ENCODE data around the gene CLN5. TPM values are rescaled to one million over a fixed set of nuclear protein-coding genes. Genes with fewer than 3 reads are reported as not detected.

The CLN5 gene
- total and polyA plus RNA-seq, 2 of the 13 experiments (the other 11 are each of a cell fraction or from before 2014, with no cell fraction given), result 10.1 to 13.7 TPM

GRCh38 chr13:76955661-76956060, 36.2 kb upstream of the CLN5 start:
- no peaks in the 10 kb centered on the region for H3K79me2 ChIP-seq (ENCODE audit: insufficient read depth, low read length)
- intact Hi-C loops (cut with micrococcal nuclease; ENCODE audit: unreplicated experiment), result no loop called here
- no peak for TF ChIP-seq ZBTB26 (CRISPR knock-in tag; IDR thresholded peaks at IDR 0.05; ENCODE audit: borderline replicate concordance)
- TF ChIP-seq SMARCC2 (IDR thresholded peaks at IDR 0.05), result no peak
- no peak for TF ChIP-seq CCDC6 (CRISPR knock-in tag; IDR thresholded peaks at IDR 0.05)
- no peak for TF ChIP-seq ZFP37 (CRISPR knock-in tag; IDR thresholded peaks at IDR 0.05; ENCODE audit: borderline replicate concordance)
- TF ChIP-seq BRF2 (CRISPR knock-in tag; IDR thresholded peaks at IDR 0.05), result no peak
- no peak for TF ChIP-seq ZNF263 (CRISPR knock-in tag; IDR thresholded peaks at IDR 0.05)
- no peak for TF ChIP-seq ZKSCAN1 (IDR thresholded peaks at IDR 0.05; ENCODE audit: low read length)
- TF ChIP-seq KAT8 (CRISPR knock-in tag; IDR thresholded peaks at IDR 0.05), result no peak
- no peak for TF ChIP-seq ZNF816 (CRISPR knock-in tag; IDR thresholded peaks at IDR 0.05; ENCODE audit: borderline replicate concordance)
- no peak for TF ChIP-seq MIER2 (CRISPR knock-in tag; IDR thresholded peaks at IDR 0.05)
- TF ChIP-seq PRDM10 (CRISPR knock-in tag; IDR thresholded peaks at IDR 0.05; ENCODE audit: low read depth), result no peak
- no peak for TF ChIP-seq ZBTB43 (CRISPR knock-in tag; conservative IDR thresholded peaks at IDR 0.05)
- no peak for TF ChIP-seq AKNA (CRISPR knock-in tag; IDR thresholded peaks at IDR 0.05; ENCODE audit: borderline replicate concordance)
- no peak overlapping the region for H3K4me2 ChIP-seq (ENCODE audit: low read depth, low read length)
- no peak overlapping the region for H3K9ac ChIP-seq (ENCODE audit: insufficient read depth, low read depth, low read length)
- in situ Hi-C loops (cut with HindIII; ENCODE audit: extremely low pct_ligation_motif_present, low pct_unique_long_range_greater_than_20kb), result no loop called here
- BruUV-seq (replicated peaks), result no TSS peak
- H3K4me3 ChIP-seq (replicated peaks in 1 of 3; ENCODE audit: insufficient read depth in 1 of 3, low read depth in 2 of 3, low read length in 3 of 3), result no peak overlapping the region
- H3K9me3 ChIP-seq (ENCODE audit: low read length), result peaks cover 19% of the 10 kb centered on the region; the same call in 1 of the 2 replicates
- no peaks in the 10 kb centered on the region for H3K4me1 ChIP-seq (ENCODE audit: insufficient read depth, low read length)
- CTCF ChIA-PET (ENCODE audit: low intra/inter-chr PET ratio, low total read pairs), result no interaction called here
- no peak overlapping the region for H2AFZ ChIP-seq (ENCODE audit: low read length)
- no peak overlapping the region for H3K27ac ChIP-seq (ENCODE audit: extremely low read length, insufficient read depth, low read length)
- DNase-seq (ENCODE audit: low spot score), result no peak
- 2% methylated on average over 5 of the region's 5 CpGs for WGBS (ENCODE audit: low lambda C conversion rate)
- no peak for ATAC-seq
- no peaks in the 10 kb centered on the region; a peak in 1 of 5 replicates for H3K27me3 ChIP-seq (ENCODE audit: control insufficient read depth in 1 of 2, insufficient read depth in 2 of 2, low read length in 2 of 2)
- no peaks in the 10 kb centered on the region for H4K20me1 ChIP-seq (ENCODE audit: insufficient read depth, low read length)
- POLR2A ChIA-PET, result no interaction called here
- no peaks in the 10 kb centered on the region for H3K36me3 ChIP-seq (replicated peaks in 1 of 2; ENCODE audit: control insufficient read depth in 1 of 2, insufficient read depth in 2 of 2, low read length in 2 of 2)
- FAIRE-seq, result no peak

Measured in HepG2 (cell line).